Prostate gland (tissue), 2 donors: Measurements from ENCODE around the gene SH3GL3. TPM values are rescaled to one million over a fixed set of nuclear protein-coding genes. Genes with fewer than 3 reads are reported as not detected.

Source experiments
- DNase-seq: peaks from one replicate; pipeline ENCODE4 v3.0.0-alpha.2; 2019; ENCODE audit warnings: low spot score
- H3K27ac ChIP-seq, 2 donors: fragments of 200-600 bp; sonication (generic); 2 replicates each; pipeline ENCODE4 v1.5.1; 2017 to 2019
- H3K27me3 ChIP-seq: fragments of 200-600 bp; sonication (generic); replicated peaks from 2 replicates; pipeline ENCODE4 v1.5.1; 2019; ENCODE audit not compliant: insufficient read depth
- H3K36me3 ChIP-seq, 2 donors: fragments of 200-600 bp; sonication (generic); 1 replicate in 1 of 2; 2 replicates in 1 of 2; pipeline versions ENCODE4 v1.5.1 to v1.8.1; 2017 to 2019
- H3K4me1 ChIP-seq: fragments of 200-600 bp; sonication (generic); replicated peaks from 2 replicates; pipeline ENCODE4 v1.5.1; 2019
- H3K4me3 ChIP-seq, 2 donors: fragments of 200-600 bp; sonication (generic); 2 replicates each; pipeline ENCODE4 v1.5.1; 2017 to 2019
- H3K9me3 ChIP-seq: fragments of 200-600 bp; sonication (generic); 2 replicates; pipeline ENCODE4 v1.5.1; 2017
- CTCF ChIP-seq, 4 experiments: fragments of 200-600 bp in 2 of 4; fragments of 450-650 bp in 2 of 4; sonication (generic) in 2 of 4; IDR thresholded peaks; 1 replicate in 3 of 4; 2 replicates in 1 of 4; pipeline ENCODE4 v1.5.1; 2016 to 2019; ENCODE audit warnings: antibody characterized with exemption in 4 of 4, mild to moderate bottlenecking in 2 of 4, moderate library complexity in 2 of 4
- POLR2A ChIP-seq: fragments of 450-650 bp; IDR thresholded peaks from one replicate; pipeline ENCODE4 v1.6.1; 2016; ENCODE audit warnings: antibody characterized with exemption, mild to moderate bottlenecking
- POLR2AphosphoS5 ChIP-seq: sonication (generic); formaldehyde crosslinking; IDR thresholded peaks from one replicate; pipeline ENCODE4 v1.6.1; 2017; ENCODE audit warnings: antibody characterized with exemption
- WGBS: methylation state at CpG from one replicate; pipeline ENCODE4 v1.1.5; 2018; 5-methylcytosine and 5-hydroxymethylcytosine counted together
- intact Hi-C: fragments of 100-400 bp; cut with DNase I; formaldehyde crosslinking; loops from one replicate; pipeline ENCODE4 v1.14.2; 2022
- total RNA-seq, 2 donors: library from RNA; depleted of rRNA; stranded (reverse); fragments of >200 nt; gene quantifications; one replicate each; pipeline ENCODE4 v1.1.0, GENCODE V29; 2016

SH3GL3 gene
- total RNA-seq, 2 donors from 2014 or later = 2.2 to 7.4 TPM

- Histone ChIP-seq H3K4me3 (no peak overlapping the region), H3K27ac (no peak overlapping the region), H3K27me3 (no peaks in the 10 kb centered on the region), H3K9me3 (no peaks in the 10 kb centered on the region), H3K36me3 (no peaks in the 10 kb centered on the region), H3K4me1 (no peaks in the 10 kb centered on the region)
- WGBS = 61% methylated on average over 2 of the region's 2 CpGs
- DNase-seq = no peak
- no peak for TF ChIP-seq CTCF (IDR thresholded peaks at IDR 0.05)
- no peak for TF ChIP-seq POLR2A
- TF ChIP-seq POLR2AphosphoS5 = no peak
- intact Hi-C loops = loop anchor here (10.0 kb wide), 1 partner anchor 187 kb away; no protein-coding TSS in a partner anchor
These were observed 15.6 kb upstream of the SH3GL3 start for GRCh38 chr15:83431521-83431920.

GRCh38 chr15:83435202-83435601 is 11.9 kb upstream of the SH3GL3 start:
- Histone ChIP-seq H3K4me3 (no peak overlapping the region), H3K27me3 (no peaks in the 10 kb centered on the region), H3K36me3 (no peaks in the 10 kb centered on the region), H3K27ac (no peak overlapping the region), H3K9me3 (no peaks in the 10 kb centered on the region), H3K4me1 (no peaks in the 10 kb centered on the region)
- 33% methylated on average over 8 of the region's 8 CpGs for WGBS
- intact Hi-C loops = loop anchor here (10.0 kb wide), 1 partner anchor 190 kb away; no protein-coding TSS in a partner anchor
- TF ChIP-seq CTCF (IDR thresholded peaks at IDR 0.05) = no peak
- TF ChIP-seq POLR2A = no peak
- TF ChIP-seq POLR2AphosphoS5 = no peak
- no peak for DNase-seq

- TF ChIP-seq CTCF (IDR thresholded peaks at IDR 0.05) (no peak), POLR2AphosphoS5 (no peak), POLR2A (no peak)
- intact Hi-C loops = loop anchor here (10.0 kb wide), 1 partner anchor 191 kb away; no protein-coding TSS in a partner anchor
- Histone ChIP-seq H3K4me3 (no peak overlapping the region), H3K27ac (no peak overlapping the region), H3K4me1 (no peaks in the 10 kb centered on the region), H3K36me3 (no peaks in the 10 kb centered on the region), H3K9me3 (no peaks in the 10 kb centered on the region), H3K27me3 (no peaks in the 10 kb centered on the region)
- no peak for DNase-seq
- WGBS = 93% methylated on average over 8 of the region's 8 CpGs
These were observed 11.4 kb upstream of the SH3GL3 start for GRCh38 chr15:83435782-83436181.

GRCh38 chr15:83436513-83437158 is 10.5 kb upstream of the SH3GL3 start:
- 10% methylated on average over 6 of the region's 6 CpGs for whole genome bisulfite sequencing
- no peaks in the 10 kb centered on the region for H3K36me3 ChIP-seq
- no peaks in the 10 kb centered on the region for H3K27me3 ChIP-seq
- H3K27ac ChIP-seq = no peak overlapping the region
- H3K4me3 ChIP-seq = no peak overlapping the region
- H3K4me1 ChIP-seq = no peaks in the 10 kb centered on the region
- TF ChIP-seq POLR2AphosphoS5 (no peak), CTCF (IDR thresholded peaks at IDR 0.05) (peak in 2 of 4 experiments; percentile 10 to 48)
- no peaks in the 10 kb centered on the region for H3K9me3 ChIP-seq
- intact Hi-C loops = loop anchor here (10.0 kb wide), 1 partner anchor 192 kb away; no protein-coding TSS in a partner anchor
- peak; percentile 7 for DNase-seq
